Upper lobe of left lung (tissue), 4 donors: ENCODE data around the gene RHEB.

ENCODE experiments used
- CTCF ChIP-seq, 6 experiments: fragments of 450-650 bp in 4 of 6; fragments of 200-600 bp in 2 of 6; sonication (generic) in 2 of 6; IDR thresholded peaks; one replicate each; pipeline ENCODE4 v1.5.1; 2016 to 2019; ENCODE audit warnings: antibody characterized with exemption in 6 of 6
- POLR2A ChIP-seq, 4 donors: fragments of 450-650 bp; IDR thresholded peaks; one replicate each; pipeline ENCODE4 v1.5.1; 2016 to 2017; ENCODE audit warnings: antibody characterized with exemption in 4 of 4, mild to moderate bottlenecking in 2 of 4

GRCh38 chr7:151509670-151510333 lies 9.9 kb downstream of the RHEB start:
- TF ChIP-seq CTCF (IDR thresholded peaks at IDR 0.05) (no peak), POLR2A (IDR thresholded peaks at IDR 0.05) (no peak)
